ENCODE results near the gene NAP1L5. TPM values are rescaled to one million over a fixed set of nuclear protein-coding genes. Genes with fewer than 3 reads are reported as not detected.

Gene NAP1L5
- total and polyA plus RNA-seq, 2 of the 13 experiments (the other 11 are each of a cell fraction or from before 2014, with no cell fraction given), result 1.3 to 1.6 TPM

DNA sequence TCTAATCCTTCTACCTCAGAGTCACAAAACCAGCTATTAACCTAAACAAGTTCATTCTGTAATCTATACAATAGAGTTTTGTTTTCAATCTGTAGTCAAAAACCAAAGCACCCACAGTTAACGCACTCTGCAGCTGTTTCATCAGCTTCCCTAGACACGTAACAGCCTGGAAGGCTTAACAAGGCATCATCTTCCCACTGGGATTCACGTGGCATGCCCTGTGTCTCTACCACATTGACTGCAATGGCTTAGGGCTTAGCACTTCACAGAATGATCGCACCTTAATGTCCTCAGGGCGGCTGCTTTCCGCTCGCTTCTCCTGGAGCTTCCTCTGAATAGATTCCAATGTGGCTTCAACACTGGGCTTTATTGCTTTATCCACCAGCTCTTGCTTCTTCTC is 49.7 kb upstream of the NAP1L5 start:
- Histone ChIP-seq H3K4me2 (ENCODE audit: low read depth, low read length) (no peak overlapping the region), H4K20me1 (ENCODE audit: insufficient read depth, low read length) (no peaks in the 10 kb centered on the region), H3K36me3 (replicated peaks in 1 of 2; ENCODE audit: control insufficient read depth in 1 of 2, insufficient read depth in 2 of 2, low read length in 2 of 2) (peaks cover 17 to 68% of the 10 kb centered on the region in 2 experiments), H3K9ac (ENCODE audit: insufficient read depth, low read depth, low read length) (no peak overlapping the region), H3K4me1 (ENCODE audit: insufficient read depth, low read length) (peaks cover 6% of the 10 kb centered on the region), H3K4me3 (replicated peaks in 1 of 3; ENCODE audit: insufficient read depth in 1 of 3, low read depth in 2 of 3, low read length in 3 of 3) (no peak overlapping the region), H2AFZ (ENCODE audit: low read length) (no peak overlapping the region), H3K9me3 (ENCODE audit: low read length) (no peaks in the 10 kb centered on the region), H3K27ac (ENCODE audit: extremely low read length, insufficient read depth, low read length) (no peak overlapping the region), H3K79me2 (ENCODE audit: insufficient read depth, low read length) (no peaks in the 10 kb centered on the region), H3K27me3 (ENCODE audit: control insufficient read depth in 1 of 2, insufficient read depth in 2 of 2, low read length in 2 of 2) (no peaks in the 10 kb centered on the region; a peak in 1 of 5 replicates)
- in situ Hi-C loops (cut with HindIII; ENCODE audit: extremely low pct_ligation_motif_present, low pct_unique_long_range_greater_than_20kb), result no loop called here
- TF ChIP-seq FUBP1 (CRISPR knock-in tag; IDR thresholded peaks at IDR 0.05; ENCODE audit: borderline replicate concordance), result no peak
- no peak for TF ChIP-seq NFIC (IDR thresholded peaks at IDR 0.05; ENCODE audit: low read length)
- TF ChIP-seq ATRX (CRISPR knock-in tag; IDR thresholded peaks at IDR 0.05; ENCODE audit: borderline replicate concordance), result no peak
- no peak for TF ChIP-seq ARID3A (IDR thresholded peaks at IDR 0.05; ENCODE audit: low read depth, low read length)
- TF ChIP-seq, protein P1, sequence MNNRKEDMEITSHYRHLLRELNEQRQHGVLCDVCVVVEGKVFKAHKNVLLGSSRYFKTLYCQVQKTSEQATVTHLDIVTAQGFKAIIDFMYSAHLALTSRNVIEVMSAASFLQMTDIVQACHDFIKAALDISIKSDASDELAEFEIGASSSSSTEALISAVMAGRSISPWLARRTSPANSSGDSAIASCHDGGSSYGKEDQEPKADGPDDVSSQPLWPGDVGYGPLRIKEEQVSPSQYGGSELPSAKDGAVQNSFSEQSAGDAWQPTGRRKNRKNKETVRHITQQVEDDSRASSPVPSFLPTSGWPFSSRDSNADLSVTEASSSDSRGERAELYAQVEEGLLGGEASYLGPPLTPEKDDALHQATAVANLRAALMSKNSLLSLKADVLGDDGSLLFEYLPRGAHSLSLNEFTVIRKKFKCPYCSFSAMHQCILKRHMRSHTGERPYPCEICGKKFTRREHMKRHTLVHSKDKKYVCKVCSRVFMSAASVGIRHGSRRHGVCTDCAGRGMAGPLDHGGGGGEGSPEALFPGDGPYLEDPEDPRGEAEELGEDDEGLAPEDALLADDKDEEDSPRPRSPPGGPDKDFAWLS (CRISPR knock-in tag; IDR thresholded peaks at IDR 0.05; ENCODE audit: borderline replicate concordance), result no peak
- TF ChIP-seq ZNF136 (CRISPR knock-in tag; IDR thresholded peaks at IDR 0.05; ENCODE audit: low read depth), result no peak
- no peak for TF ChIP-seq ZNF674 (CRISPR knock-in tag; IDR thresholded peaks at IDR 0.05; ENCODE audit: low read depth)
- no peak for TF ChIP-seq NFE2L2 (IDR thresholded peaks at IDR 0.05; ENCODE audit: low read length)
- no peak for TF ChIP-seq IKZF4 (CRISPR knock-in tag; IDR thresholded peaks at IDR 0.05; ENCODE audit: borderline replicate concordance, low read depth, not compliant biosample characterization)
- TF ChIP-seq MIER2 (CRISPR knock-in tag; IDR thresholded peaks at IDR 0.05), result no peak
- no peak for TF ChIP-seq ISL2 (CRISPR knock-in tag; IDR thresholded peaks at IDR 0.05)
- no peak for TF ChIP-seq UBTF (CRISPR knock-in tag; IDR thresholded peaks at IDR 0.05)
- DNase-seq (ENCODE audit: low spot score) (no peak), FAIRE-seq (no peak), ATAC-seq (no peak)
- intact Hi-C loops (cut with micrococcal nuclease; ENCODE audit: unreplicated experiment), result no loop called here
- 99% methylated on average over 7 of the region's 7 CpGs for WGBS (ENCODE audit: low lambda C conversion rate)
- CTCF ChIA-PET (ENCODE audit: low intra/inter-chr PET ratio, low total read pairs), result no interaction called here
- BruUV-seq (replicated peaks), result no TSS peak
- POLR2A ChIA-PET, result no interaction called here

All from HepG2 (cell line).